Thoracic aorta (tissue), 2 donors: ENCODE measurements around the gene STMN3. TPM values are rescaled to one million over a fixed set of nuclear protein-coding genes. Genes with fewer than 3 reads are reported as not detected.

Experiments
- ATAC-seq: fragments of 150-250 bp; one replicate; pipeline ENCODE4 v1.8.0; 2017; ENCODE audit warnings: low read depth; ENCODE audit not compliant: insufficient number of reproducible peaks, low FRiP score
- DNase-seq: peaks from one replicate; pipeline ENCODE4 v3.0.0-alpha.2; 2020; ENCODE audit warnings: low spot score
- H3K27ac ChIP-seq, 2 donors: fragments of 200-600 bp; sonication (generic); 1 replicate in 1 of 2; 2 replicates in 1 of 2; pipeline ENCODE4 v1.5.1; 2016; ENCODE audit warnings: mild to moderate bottlenecking in 2 of 2, moderate library complexity in 2 of 2
- H3K27me3 ChIP-seq: fragments of 200-600 bp; sonication (generic); replicated peaks from 2 replicates; pipeline ENCODE4 v1.6.0; 2016; ENCODE audit warnings: mild to moderate bottlenecking; ENCODE audit not compliant: insufficient read depth
- H3K36me3 ChIP-seq: fragments of 200-600 bp; sonication (generic); one replicate; pipeline ENCODE4 v1.5.1; 2016
- H3K4me1 ChIP-seq, 2 donors: fragments of 200-600 bp; sonication (generic); 1 replicate in 1 of 2; 2 replicates in 1 of 2; pipeline versions ENCODE4 v1.5.1 to v1.6.0; 2016; ENCODE audit warnings: low read depth in 2 of 2, mild to moderate bottlenecking in 1 of 2; ENCODE audit not compliant: control insufficient read depth in 1 of 2
- H3K4me3 ChIP-seq: fragments of 200-600 bp; sonication (generic); 2 replicates; pipeline ENCODE4 v1.5.1; 2016; ENCODE audit warnings: mild to moderate bottlenecking
- H3K9me3 ChIP-seq: fragments of 200-600 bp; sonication (generic); 2 replicates; pipeline ENCODE4 v1.5.1; 2016
- total RNA-seq, 2 donors: library from RNA; depleted of rRNA; stranded (reverse); fragments of >200 nt; gene quantifications; one replicate each; pipeline versions ENCODE4 v1.1.0 to v1.2.3, GENCODE V29; 2016
- TF ChIP-seq, protein P1 (sequence below): fragments of 200-600 bp; sonication (generic); IDR thresholded peaks from one replicate; pipeline ENCODE4 v1.5.1; 2019; ENCODE audit warnings: antibody characterized with exemption

Gene STMN3
- total RNA-seq, 2 donors from 2014 or later: 14.4 to 17.8 TPM

DNA sequence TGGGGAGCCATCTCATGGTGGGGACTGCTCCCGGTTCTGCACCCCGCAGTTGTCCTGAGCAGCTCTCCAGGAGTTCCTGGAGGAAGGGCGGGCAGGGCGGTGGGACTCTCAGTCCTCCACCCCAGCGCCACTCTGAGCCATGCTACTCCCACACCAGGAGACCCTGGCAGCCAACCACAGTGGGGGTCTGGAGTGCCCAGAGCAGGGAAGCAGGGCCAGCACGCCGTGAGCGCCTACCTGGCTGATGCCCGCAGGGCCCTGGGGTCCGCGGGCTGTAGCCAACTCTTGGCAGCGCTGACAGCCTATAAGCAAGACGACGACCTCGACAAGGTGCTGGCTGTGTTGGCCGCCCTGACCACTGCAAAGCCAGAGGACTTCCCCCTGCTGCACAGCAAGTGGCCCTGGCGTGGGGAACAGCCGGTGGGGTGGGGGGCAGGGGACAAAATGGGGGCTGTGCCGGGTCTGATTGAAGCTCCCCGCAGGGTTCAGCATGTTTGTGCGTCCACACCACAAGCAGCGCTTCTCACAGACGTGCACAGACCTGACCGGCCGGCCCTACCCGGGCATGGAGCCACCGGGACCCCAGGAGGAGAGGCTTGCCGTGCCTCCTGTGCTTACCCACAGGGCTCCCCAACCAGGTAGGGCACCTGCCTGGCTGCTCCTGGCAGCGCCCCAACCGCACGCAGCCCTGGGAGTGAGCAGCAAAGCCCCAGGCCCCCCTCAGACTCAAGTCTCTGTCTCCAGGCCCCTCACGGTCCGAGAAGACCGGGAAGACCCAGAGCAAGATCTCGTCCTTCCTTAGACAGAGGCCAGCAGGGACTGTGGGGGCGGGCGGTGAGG is 41.6 kb upstream of the STMN3 start:
- H3K9me3 ChIP-seq: no peaks in the 10 kb centered on the region
- no peaks in the 10 kb centered on the region for H3K27me3 ChIP-seq
- H3K4me1 ChIP-seq: peaks cover 25 to 43% of the 10 kb centered on the region in 2 donors
- no peak for DNase-seq
- H3K4me3 ChIP-seq: no peak overlapping the region
- TF ChIP-seq, protein P1, sequence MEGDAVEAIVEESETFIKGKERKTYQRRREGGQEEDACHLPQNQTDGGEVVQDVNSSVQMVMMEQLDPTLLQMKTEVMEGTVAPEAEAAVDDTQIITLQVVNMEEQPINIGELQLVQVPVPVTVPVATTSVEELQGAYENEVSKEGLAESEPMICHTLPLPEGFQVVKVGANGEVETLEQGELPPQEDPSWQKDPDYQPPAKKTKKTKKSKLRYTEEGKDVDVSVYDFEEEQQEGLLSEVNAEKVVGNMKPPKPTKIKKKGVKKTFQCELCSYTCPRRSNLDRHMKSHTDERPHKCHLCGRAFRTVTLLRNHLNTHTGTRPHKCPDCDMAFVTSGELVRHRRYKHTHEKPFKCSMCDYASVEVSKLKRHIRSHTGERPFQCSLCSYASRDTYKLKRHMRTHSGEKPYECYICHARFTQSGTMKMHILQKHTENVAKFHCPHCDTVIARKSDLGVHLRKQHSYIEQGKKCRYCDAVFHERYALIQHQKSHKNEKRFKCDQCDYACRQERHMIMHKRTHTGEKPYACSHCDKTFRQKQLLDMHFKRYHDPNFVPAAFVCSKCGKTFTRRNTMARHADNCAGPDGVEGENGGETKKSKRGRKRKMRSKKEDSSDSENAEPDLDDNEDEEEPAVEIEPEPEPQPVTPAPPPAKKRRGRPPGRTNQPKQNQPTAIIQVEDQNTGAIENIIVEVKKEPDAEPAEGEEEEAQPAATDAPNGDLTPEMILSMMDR: no peak
- peaks cover 7% of the 10 kb centered on the region for H3K36me3 ChIP-seq
- ATAC-seq: no peak
- no peak overlapping the region for H3K27ac ChIP-seq

DNA sequence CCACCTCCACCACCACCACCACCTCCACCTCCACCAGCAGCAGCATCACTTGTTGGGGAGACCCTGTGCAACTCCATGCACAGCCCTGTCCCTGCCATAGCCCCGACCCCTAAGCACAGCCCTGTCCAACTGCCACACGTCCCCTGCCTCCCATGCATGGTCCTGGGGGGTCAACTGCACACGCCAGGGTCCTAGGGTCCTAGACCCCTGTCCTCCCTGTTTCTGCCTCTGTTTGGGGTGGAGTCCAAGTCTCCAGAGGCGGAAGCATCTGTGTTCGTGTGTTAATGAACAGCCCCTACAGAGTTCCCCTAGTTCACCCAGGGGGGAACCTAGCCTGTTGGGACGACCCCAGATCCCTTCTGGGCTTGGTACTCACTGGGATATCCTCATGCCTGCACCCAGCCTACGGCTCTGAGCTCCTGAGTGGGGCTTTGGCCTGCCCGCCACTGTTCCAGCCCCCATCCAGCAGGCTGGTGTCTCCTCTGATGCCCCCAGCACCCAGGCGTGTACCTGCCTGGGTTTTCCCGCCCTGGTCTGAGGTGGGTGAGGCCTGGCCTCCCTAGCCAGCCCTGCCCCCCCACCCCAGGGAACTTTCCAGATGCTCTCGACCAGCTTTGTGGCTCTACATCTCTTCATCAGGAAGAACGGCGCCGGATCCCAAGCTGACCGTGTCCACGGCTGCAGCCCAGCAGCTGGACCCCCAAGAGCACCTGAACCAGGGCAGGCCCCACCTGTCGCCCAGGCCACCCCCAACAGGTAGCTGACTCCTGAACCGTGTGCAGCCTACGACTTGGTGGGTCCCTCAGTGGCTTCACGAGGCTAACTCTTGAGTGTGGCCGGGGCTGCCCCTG is 40.7 kb upstream of the STMN3 start:
- H3K27me3 ChIP-seq: no peaks in the 10 kb centered on the region
- ATAC-seq (no peak), DNase-seq (no peak)
- no peaks in the 10 kb centered on the region for H3K9me3 ChIP-seq
- no peak overlapping the region for H3K27ac ChIP-seq
- peaks cover 7% of the 10 kb centered on the region for H3K36me3 ChIP-seq
- peaks cover 17 to 34% of the 10 kb centered on the region in 2 donors for H3K4me1 ChIP-seq
- TF ChIP-seq, protein P1: no peak
- H3K4me3 ChIP-seq: no peak overlapping the region

DNA sequence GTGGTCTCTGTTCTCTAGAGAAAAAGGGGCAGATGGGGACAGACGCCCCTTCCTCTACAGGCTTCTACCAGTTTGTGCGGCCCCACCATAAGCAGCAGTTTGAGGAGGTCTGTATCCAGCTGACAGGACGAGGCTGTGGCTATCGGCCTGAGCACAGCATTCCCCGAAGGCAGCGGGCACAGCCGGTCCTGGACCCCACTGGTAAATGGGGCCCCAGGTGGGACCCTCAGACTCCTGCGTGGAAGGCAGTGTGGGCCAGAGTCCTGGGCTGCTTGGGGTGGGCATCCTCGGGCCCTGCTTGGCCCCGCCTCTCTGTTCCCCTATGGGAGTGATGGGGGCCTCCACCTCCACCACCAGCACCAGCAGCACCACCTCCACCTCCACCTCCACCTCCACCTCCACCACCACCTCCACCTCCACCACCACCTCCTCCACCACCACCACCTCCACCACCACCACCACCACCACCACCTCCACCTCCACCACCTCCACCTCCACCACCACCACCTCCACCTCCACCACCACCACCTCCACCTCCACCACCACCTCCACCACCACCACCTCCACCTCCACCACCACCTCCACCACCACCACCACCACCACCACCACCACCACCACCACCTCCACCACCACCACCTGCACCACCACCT is 40.0 kb upstream of the STMN3 start:
- TF ChIP-seq, protein P1: no peak
- Histone ChIP-seq H3K27ac (no peak overlapping the region), H3K9me3 (no peaks in the 10 kb centered on the region), H3K27me3 (no peaks in the 10 kb centered on the region), H3K36me3 (peaks cover 7% of the 10 kb centered on the region), H3K4me1 (peaks cover 10 to 27% of the 10 kb centered on the region in 2 donors), H3K4me3 (no peak overlapping the region)
- no peak for ATAC-seq
- no peak for DNase-seq

DNA sequence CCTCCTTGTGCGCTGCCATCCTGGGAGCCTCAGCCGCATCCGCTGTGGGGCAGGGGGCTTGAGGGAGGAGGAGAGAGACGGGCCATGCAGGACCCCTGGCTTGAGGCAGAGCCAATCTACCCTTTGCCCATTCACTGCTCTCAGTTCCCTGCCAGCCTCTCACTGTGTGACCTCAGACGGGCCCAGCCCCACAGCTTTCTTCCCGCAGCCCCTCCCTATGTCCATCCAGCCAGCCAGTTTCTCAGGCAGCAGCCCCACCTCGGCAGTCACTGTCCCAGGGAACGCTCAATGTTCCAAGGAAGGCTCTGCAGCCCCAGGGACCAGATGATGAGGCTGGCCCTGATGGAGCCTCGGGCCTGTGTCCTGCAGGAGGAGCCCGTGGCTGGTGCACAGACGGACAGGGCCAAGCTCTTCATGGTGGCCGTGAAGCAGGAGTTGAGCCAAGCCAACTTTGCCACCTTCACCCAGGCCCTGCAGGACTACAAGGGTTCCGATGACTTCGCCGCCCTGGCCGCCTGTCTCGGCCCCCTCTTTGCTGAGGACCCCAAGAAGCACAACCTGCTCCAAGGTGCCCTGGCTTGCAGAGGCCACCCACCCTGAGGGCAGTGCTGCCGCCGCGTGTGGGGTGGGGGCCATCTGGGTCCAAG is 39.3 kb upstream of the STMN3 start:
- TF ChIP-seq, protein P1: no peak
- Histone ChIP-seq H3K27ac (no peak overlapping the region), H3K4me1 (peaks cover 8 to 27% of the 10 kb centered on the region in 2 donors), H3K27me3 (no peaks in the 10 kb centered on the region), H3K9me3 (no peaks in the 10 kb centered on the region), H3K36me3 (peaks cover 5% of the 10 kb centered on the region), H3K4me3 (no peak overlapping the region)
- ATAC-seq (no peak), DNase-seq (no peak)
